HG02759 (cell line): Measurements from ENCODE around the gene ZNF334.

ENCODE experiments used
- ATAC-seq: cut with Tn5 transposase; IDR thresholded peaks from one replicate; pipeline ENCODE4 v1.9.1; 2021; ENCODE audit warnings: mild to moderate bottlenecking, moderate library complexity; ENCODE audit not compliant: unreplicated experiment

The ZNF334 gene

DNA sequence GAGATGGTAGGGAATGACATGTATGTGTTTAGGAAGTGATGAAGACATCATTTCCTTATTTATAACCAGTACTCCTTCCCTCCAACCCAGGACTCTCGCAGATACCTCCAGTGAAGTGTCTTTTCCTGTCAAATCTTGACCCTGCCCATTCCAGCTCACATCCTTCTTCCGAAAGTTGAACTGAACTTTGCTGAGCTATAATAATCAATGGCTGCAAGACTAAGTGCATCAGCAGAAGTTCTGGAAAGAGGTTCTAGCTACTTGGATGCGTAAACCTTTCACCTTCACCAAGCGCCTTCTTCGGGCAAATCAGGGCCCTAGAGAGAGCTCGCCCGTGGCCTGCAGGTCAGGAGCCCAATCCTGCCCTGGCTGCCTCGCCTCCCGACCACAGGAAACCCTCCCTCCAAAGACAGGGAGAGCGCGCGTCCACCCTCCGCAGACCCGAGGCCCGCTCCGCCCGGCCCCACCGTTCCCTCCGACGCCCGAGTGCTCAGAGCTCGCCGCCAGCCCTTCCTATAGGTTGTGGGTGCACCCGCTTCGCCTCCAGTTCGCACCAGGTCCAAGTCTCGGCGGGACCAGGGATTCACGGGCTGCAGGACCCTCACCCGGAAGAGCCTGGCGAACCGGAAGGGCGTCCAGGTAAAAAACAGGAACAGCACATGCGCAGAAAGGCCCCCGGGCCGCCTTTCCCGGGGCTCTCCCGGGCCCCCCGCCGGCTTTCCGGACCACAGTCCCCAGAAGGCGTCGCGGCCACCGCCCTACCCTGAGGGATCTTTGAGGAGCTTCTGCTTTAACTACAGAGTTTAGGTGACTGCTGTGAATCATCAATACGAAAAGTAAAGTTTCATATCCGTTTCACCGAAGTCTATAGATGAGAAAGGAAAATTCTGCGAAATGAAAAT is at the start of gene ZNF334:
ZNF334 (minus strand) TSS at position 617 of the 902 bp plus-strand sequence. CDS start 1,457 bp downstream, outside the sequence.
- peak; percentile 58 for ATAC-seq

DNA sequence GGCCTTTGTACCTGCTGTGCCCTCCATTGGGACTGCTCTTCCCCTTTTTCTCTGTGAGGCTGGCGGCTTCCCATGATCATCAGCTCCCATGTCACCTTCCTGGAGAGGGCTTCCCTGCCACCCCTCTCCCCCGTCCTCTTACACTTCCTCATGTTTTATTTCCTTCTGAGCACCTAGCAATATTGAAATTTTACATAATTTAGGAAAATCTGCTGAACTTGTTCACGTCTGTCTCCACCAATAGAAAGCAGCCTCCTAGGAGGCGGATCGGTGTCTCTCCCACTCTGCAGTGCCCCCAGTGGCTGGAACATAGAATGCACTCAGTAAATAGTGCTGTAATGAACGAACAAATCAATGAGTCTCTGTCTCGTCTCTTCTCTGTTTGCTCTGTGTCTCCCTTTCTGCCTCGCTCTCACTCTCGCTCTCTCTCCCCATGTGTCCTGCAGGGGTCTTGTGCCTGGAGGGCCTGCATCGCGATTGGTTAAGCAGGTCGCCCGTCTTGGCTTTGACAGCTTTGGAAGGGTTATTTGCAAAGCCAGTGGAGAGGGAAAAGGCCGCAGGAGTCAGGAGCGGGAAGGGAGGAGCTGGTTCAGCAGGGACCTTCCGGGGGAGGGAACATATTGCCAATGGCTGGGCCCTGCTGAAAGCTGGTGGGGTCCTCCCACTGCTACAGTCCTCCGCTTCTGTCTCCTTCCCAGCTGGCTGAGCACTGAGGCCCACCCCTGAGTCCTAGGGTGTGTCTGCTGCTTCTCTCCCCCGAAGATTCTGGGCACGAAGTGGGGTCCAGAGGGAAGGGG is 49.2 kb upstream of the ZNF334 start:
- ATAC-seq: no peak

- no peak for ATAC-seq
Observed at GRCh38 chr20:46562009-46562372, 48.6 kb upstream of the ZNF334 start.

DNA sequence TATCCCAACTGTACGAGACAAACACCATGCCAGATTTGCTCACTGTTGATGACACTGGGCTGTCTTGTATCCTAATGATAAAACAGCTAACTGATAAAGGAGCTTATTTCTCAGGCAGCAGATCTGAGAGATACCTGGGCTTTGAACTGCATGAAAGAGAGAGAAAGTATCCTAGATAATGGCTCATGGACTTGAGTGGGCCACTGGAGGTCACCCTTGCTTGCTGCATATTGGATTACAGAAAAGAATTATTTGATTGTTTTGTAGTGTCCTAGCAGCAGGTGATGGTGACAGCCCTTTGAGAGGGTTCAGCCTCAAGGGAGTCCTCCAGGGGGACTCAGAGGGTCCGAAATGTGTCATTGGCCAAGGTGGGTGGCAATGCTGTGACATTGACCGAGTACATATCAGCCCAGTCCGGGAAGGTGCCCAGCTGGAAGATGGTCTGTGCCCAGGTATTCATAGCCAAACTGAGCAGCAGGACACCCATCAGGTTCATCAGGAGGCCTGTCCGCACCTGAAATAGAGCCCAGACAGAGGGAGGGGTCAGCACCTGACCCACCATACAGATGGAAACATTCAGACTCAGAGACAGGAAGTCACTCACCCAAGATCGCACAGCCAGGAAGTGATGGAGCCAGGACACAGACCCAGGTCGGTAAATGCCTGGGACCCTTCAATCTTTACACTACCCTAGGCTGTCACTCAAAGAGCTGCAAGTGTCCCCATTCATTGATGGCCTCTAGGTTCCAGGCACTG is 46.5 kb upstream of the ZNF334 start:
- no peak for ATAC-seq

- no peak for ATAC-seq
Observed at GRCh38 chr20:46559001-46559400, 45.6 kb upstream of the ZNF334 start.

DNA sequence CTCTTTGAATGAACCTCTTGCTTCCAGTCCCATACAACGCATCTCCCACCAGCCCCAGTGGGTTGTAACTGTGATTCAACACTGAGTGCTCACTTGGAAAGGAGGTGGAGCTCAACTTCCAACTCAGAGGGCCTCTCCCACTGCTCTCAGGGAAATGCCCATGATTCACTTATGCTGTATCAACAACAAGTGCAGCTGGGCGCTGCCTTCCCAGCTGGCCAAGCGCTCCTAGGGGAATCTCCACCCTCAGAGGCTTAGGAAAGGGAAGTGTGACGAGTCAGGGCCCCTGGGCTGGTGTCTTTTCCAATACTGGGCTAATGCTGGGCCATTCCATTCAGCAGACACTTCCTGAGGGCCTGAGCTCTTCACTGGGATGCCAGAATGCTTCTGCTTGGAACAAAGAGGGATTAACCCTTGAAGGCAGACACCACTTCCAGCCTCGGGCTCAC is 45.2 kb upstream of the ZNF334 start:
- no peak for ATAC-seq

DNA sequence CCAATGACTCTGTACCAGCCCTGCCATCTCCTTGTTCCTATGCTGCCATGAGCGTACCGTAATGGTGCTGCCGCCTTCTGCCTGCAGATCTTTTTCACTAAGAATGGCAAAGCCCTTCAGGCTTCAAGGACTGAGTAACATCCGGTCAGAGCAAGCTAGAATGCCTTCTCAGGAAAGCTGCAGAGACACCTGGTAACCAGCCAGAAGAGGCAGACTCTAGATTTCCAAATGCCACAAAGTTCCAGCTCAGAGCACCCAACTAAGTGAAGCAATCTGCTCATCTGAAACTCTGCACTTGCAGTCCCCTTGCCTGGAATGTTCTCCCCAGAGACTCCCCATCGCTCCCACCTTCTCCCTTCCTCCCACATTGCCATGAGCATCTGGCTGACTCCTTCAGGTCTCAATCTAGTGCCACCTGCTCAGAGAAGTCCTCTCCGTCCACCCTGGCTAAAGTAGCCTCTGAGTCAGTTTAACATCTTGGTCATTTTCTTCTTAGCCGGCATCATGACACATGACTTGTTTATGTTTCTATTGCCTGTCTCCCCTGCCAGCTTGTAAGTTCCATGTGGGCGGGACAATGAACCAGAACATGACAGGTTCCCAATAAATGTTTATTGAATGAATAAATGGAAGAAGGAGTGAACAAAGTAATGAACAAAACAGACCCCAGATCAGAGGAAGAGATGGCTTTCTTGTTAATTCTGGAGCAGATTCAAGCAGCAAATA is 44.0 kb upstream of the ZNF334 start:
- ATAC-seq: no peak

- no peak for ATAC-seq
Observed at GRCh38 chr20:46555370-46555956, 42.1 kb upstream of the ZNF334 start.

GRCh38 chr20:46554828-46555227 is 41.5 kb upstream of the ZNF334 start:
- ATAC-seq: no peak

DNA sequence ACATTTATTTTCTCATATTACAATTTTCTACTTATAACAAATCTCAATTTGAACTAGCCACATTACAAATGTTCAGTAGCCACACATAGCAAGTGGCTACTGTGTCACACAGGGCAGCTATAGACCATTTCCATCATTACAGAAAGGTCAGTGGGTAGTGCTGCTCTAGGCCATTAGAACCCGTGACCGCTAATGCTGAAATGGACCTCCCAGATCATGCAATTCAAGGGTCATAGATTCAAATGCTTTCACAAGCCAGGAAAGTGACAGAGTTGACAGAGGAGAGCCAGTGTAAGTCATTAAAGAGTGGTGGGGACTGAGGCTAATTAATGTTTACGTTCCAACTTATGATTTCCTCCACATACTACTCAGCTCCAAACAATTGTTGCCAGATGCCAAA is 40.6 kb upstream of the ZNF334 start:
- no peak for ATAC-seq

DNA sequence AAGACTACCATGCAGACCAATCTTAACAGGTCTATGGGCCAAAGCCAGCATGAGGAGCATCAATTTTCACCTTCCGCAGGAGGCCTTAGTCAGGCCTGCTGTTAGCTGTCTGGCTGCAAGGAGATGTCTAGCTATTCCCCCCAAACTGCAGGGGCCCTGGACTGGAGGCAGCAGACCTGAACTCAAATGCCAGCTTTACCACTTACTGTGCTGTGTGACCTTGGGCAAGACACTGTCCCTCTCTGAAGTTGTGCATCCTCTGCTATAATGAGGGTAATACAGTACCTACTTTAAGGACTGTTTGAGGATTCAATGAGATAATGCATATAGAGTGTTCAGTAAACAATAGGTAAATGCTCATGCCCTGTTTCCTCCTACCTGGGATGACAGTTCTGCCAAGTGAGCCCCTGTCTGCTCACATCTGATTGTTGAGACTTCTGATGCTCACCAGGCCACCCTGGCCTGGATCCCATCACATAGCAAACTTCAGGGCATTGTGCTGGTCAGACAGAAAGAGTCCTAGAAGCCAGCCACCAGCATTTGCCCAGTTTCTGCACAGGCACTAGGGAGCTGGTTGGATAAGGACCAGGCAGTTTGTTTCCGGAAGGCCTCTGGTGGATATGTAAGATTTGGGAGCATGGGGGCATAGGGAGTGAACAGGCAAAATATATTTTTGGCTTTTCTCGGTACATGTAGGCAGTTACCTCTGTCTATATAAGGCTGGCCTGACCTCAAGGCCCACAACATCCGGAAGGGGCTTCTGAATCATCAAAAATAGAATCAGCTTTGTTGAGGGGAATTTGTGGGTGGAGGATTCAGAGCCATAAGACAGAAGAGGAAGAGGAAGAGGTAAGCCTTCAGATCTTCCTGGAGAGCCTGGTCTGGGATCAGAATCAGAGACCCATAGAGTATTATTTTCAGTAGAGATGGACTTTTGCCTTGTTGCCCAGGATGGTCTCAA is 39.4 kb upstream of the ZNF334 start:
- peak; percentile 80 for ATAC-seq

- ATAC-seq: peak; percentile 34
Observed at GRCh38 chr20:46551522-46552381, 38.4 kb upstream of the ZNF334 start.

DNA sequence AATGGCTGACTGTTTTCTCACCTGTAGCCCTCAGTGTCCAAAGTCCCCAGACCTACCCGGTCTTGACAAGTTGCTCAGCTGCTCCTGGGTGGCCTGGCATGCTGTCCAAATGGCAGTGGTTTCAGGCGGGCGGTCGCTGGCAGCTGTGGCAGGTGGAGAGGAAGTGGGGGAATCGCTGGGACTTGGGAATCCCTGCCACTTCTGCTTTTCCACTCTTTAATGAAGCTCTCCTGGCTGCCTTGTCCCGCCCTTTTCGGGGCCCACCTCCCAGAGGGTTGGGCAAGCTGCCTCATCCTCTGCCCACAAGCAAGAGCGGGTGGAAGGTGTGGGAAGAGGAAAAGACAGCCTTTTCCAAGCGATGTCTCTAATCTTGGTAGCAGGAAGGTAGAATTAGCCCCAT is 37.1 kb upstream of the ZNF334 start, which contains the start of gene OCSTAMP:
OCSTAMP (minus strand) TSS at position 194 of the 400 bp plus-strand sequence; CDS start at position 100, 94 bp downstream.
- no peak for ATAC-seq

DNA sequence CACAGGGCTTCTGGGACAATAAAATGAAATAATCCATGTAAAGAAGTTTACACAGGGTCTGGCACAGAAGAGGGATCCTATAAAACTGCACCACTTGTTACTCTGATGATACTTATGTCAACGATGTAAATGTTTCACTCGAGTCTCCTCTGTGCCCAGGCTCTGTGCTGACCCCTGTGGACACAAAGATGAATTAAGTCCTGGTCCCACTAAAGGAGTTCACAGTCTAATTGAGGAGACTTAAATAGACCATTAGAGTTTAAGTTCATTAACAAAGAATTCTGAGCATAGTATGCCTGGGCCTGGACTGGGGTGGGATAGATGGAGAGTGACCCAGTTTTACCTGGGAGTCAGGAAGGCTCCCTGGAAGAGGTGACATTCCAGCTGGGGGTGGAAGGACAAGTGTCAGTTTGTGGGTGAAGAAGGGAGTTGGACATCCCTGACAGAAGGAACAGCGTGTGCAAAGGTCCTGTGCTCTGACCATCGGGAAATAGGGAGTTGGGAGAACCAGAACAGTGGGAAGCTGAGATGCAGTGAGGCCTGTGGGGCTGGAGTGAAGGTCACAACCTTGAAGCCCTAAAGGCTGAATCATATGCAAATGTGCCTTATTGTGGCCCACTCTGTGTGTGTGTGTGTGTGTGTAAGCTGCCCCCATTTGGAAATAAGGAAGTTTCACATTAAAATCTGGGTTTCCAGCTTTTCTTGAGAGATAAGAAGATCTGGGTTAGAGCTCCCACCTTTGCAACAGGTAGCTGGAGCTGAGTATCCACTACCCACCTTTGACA is 36.0 kb upstream of the ZNF334 start:
- ATAC-seq: no peak

GRCh38 chr20:46548688-46549087 is 35.3 kb upstream of the ZNF334 start:
- no peak for ATAC-seq

- no peak for ATAC-seq
Observed at GRCh38 chr20:46547995-46548394, 34.6 kb upstream of the ZNF334 start.

GRCh38 chr20:46546936-46547335 is 33.6 kb upstream of the ZNF334 start:
- no peak for ATAC-seq
